ENCODE measurements around the gene PTGFRN.

The PTGFRN gene

GRCh38 chr1:117017062-117017461 is 107.3 kb downstream of the PTGFRN start:
- Histone ChIP-seq H3K27ac (no peak overlapping the region), H3K4me3 (no peak overlapping the region), H3K4me1 (no peaks in the 10 kb centered on the region), H3K36me3 (no peaks in the 10 kb centered on the region), H3K27me3 (no peaks in the 10 kb centered on the region), H3K9me3 (no peaks in the 10 kb centered on the region)
- intact Hi-C loops (cut with DNase I; ENCODE audit: low total_unique reads): no loop called here
- TF ChIP-seq CTCF (IDR thresholded peaks at IDR 0.05): no peak
- no peak for DNase-seq

GRCh38 chr1:117017648-117018047 is 107.9 kb downstream of the PTGFRN start:
- Histone ChIP-seq H3K27ac (no peak overlapping the region), H3K36me3 (no peaks in the 10 kb centered on the region), H3K27me3 (no peaks in the 10 kb centered on the region), H3K4me3 (no peak overlapping the region), H3K9me3 (no peaks in the 10 kb centered on the region), H3K4me1 (no peaks in the 10 kb centered on the region)
- no peak for DNase-seq
- TF ChIP-seq CTCF (IDR thresholded peaks at IDR 0.05): no peak
- intact Hi-C loops (cut with DNase I; ENCODE audit: low total_unique reads): no loop called here

- no peaks in the 10 kb centered on the region for H3K36me3 ChIP-seq
- DNase-seq: no peak
- TF ChIP-seq CTCF (IDR thresholded peaks at IDR 0.05): no peak
- intact Hi-C loops (cut with DNase I; ENCODE audit: low total_unique reads): no loop called here
- H3K4me1 ChIP-seq: no peaks in the 10 kb centered on the region
- H3K9me3 ChIP-seq: no peaks in the 10 kb centered on the region
- H3K27me3 ChIP-seq: no peaks in the 10 kb centered on the region
- no peak overlapping the region for H3K4me3 ChIP-seq
- no peak overlapping the region for H3K27ac ChIP-seq
Observed at GRCh38 chr1:117020526-117021156, 110.9 kb downstream of the PTGFRN start.

GRCh38 chr1:117022114-117022513 is 112.4 kb downstream of the PTGFRN start:
- intact Hi-C loops (cut with DNase I; ENCODE audit: low total_unique reads): no loop called here
- Histone ChIP-seq H3K36me3 (no peaks in the 10 kb centered on the region), H3K4me1 (peaks cover 0 to 10% (median 1%) of the 10 kb centered on the region in 4 donors), H3K27ac (no peak overlapping the region), H3K27me3 (no peaks in the 10 kb centered on the region), H3K9me3 (no peaks in the 10 kb centered on the region), H3K4me3 (no peak overlapping the region)
- DNase-seq: no peak
- TF ChIP-seq CTCF (IDR thresholded peaks at IDR 0.05): no peak

- H3K27ac ChIP-seq: no peak overlapping the region
- DNase-seq: no peak
- intact Hi-C loops (cut with DNase I; ENCODE audit: low total_unique reads): no loop called here
Observed at GRCh38 chr1:117025568-117025967, 115.9 kb downstream of the PTGFRN start.

More at GRCh38 chr1:117025568-117025967, 115.9 kb downstream of the PTGFRN start:
- H3K36me3 ChIP-seq: no peaks in the 10 kb centered on the region
- no peaks in the 10 kb centered on the region for H3K9me3 ChIP-seq
- H3K4me1 ChIP-seq: peaks cover 0 to 10% (median 1%) of the 10 kb centered on the region in 4 donors
- no peak overlapping the region for H3K4me3 ChIP-seq
- no peak for TF ChIP-seq CTCF (IDR thresholded peaks at IDR 0.05)
- H3K27me3 ChIP-seq: no peaks in the 10 kb centered on the region

All from tibial artery (tissue), 4 donors.